Epithelial cell of esophagus (primary cell): ENCODE data around the gene CCDC97.
A peak's percentile ranks its signal among the peaks of the same experiment; 100 is the strongest.

ENCODE experiments used
- DNase-seq: peaks from one replicate; pipeline ENCODE4 v3.0.0; 2010; ENCODE audit warnings: low read depth
- H3K4me3 ChIP-seq: 2 replicates; pipeline ENCODE4 v1.5.1; 2011; ENCODE audit warnings: mild to moderate bottlenecking, low read length, control low read depth
- CTCF ChIP-seq: IDR thresholded peaks from 2 replicates; pipeline ENCODE4 v1.5.1; 2011; ENCODE audit warnings: low read depth, mild to moderate bottlenecking, low read length, control low read depth, inconsistent platforms; ENCODE audit not compliant: insufficient read depth; ENCODE audit errors: missing control alignments

The CCDC97 gene

GRCh38 chr19:41357746-41358145, 47.8 kb downstream of the CCDC97 start:
- TF ChIP-seq CTCF: no peak
- DNase-seq: no peak
- H3K4me3 ChIP-seq: no peak overlapping the region

- DNase-seq: no peak
- no peak overlapping the region for H3K4me3 ChIP-seq
- no peak for TF ChIP-seq CTCF
These were observed 49.8 kb downstream of the CCDC97 start for GRCh38 chr19:41359741-41360140.

GRCh38 chr19:41362143-41362847, 52.3 kb downstream of the CCDC97 start:
- peak; percentile 83 for DNase-seq
- TF ChIP-seq CTCF: no peak
- no peak overlapping the region for H3K4me3 ChIP-seq

GRCh38 chr19:41363371-41363752, 53.4 kb downstream of the CCDC97 start:
- DNase-seq: no peak
- no peak for TF ChIP-seq CTCF
- peak overlapping the region; percentile 63 for H3K4me3 ChIP-seq

GRCh38 chr19:41363753-41364523, 54.0 kb downstream of the CCDC97 start, which contains the start of gene B9D2:
B9D2 (minus strand) TSS chr19:41364149; CDS start chr19:41363519, 630 bp downstream.
- DNase-seq: peak; percentile 98
- TF ChIP-seq CTCF: no peak
- H3K4me3 ChIP-seq: peak within 1 kb of the TSS; percentile 63

- TF ChIP-seq CTCF: no peak
- DNase-seq: no peak
- H3K4me3 ChIP-seq: peak overlapping the region; percentile 63
These were observed 54.8 kb downstream of the CCDC97 start for GRCh38 chr19:41364524-41365391.
